GM21390 (cell line): ENCODE data around the gene CAPN10.
"Not testable (repeated sequence)": the region's sequence is repeated elsewhere in the genome, so short reads cannot be mapped to it uniquely, and the experiment has no call there.

Experiments used
- ATAC-seq: cut with Tn5 transposase; IDR thresholded peaks from one replicate; pipeline ENCODE4 v1.9.1; 2021; ENCODE audit not compliant: unreplicated experiment

Gene CAPN10

DNA sequence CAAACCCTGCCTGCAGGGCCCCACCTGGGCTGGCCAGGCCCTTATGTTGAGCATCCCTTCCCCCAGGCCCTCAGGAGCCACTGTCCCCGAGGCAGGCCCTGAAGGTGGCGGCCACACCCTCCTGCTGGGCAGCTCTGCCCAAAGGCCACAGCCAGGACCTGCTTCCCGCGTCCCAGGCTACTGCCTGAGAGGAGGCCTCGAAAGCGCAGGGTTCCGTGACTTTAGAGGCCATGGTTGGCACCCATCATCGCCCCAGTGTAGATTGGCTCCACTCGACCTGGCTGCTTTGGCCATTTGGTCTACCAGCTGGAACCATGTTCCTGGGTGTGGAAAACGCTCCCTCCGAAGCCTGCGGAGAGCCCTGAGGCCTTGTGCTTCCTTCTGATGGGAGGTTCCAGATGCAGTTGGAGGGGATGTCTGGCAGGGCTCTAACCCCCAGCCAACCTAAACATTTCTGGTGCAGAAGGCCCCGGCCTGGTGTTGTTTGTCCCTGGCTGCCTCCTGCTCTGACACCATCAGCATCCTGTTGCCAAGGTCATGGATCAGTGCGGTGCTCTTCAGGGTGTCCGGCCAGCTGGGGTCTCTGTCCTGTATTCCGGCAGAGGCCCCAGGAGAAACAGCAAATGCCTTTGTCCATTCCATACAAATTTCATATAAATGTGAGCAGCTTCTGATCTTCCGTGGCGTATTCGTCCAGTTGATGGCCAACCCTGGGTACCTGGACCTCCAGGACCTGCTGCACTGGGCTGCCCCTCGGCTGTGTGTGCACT lies 14.7 kb downstream of the CAPN10 start:
- ATAC-seq: no peak

- ATAC-seq: no peak
Measured at GRCh38 chr2:240601831-240602160, 15.3 kb downstream of the CAPN10 start.

DNA sequence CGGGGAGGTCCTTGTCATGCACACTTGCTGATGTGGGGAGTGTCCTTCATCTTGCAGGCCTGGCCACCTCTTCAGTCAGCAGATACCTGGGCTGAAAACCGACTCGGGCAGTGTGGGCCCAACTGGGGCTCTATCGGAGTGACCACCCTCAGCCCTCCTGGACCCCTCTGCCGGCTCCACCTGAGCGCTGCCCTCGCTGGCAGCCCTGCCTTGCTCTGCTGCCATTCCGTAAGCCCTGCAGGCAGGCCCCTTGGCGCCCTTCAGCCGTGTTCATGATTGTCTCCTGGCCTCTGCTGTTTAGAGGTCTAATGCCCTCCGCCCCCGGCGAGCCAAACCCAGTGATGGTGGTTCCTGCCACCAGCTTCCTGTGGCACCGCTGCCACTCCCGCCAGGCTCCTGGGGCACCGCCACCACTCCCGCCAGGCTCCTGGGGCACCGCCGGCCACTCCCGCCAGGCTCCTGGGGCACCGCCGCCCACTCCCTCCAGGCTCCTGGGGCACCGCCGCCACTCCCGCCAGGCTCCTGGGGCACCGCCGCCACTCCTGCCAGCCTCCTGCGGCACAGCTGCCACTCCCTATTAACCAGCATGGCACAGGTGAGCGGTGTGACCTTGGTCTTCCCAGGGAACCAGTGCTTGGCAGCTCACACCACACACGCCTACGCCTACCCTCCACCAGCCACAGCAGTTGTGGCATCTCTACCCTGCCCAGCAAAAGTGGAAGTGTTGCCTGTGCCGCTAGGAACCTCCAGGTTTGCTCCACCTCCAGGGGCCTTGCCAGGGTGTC lies 15.9 kb downstream of the CAPN10 start:
- ATAC-seq: no peak

DNA sequence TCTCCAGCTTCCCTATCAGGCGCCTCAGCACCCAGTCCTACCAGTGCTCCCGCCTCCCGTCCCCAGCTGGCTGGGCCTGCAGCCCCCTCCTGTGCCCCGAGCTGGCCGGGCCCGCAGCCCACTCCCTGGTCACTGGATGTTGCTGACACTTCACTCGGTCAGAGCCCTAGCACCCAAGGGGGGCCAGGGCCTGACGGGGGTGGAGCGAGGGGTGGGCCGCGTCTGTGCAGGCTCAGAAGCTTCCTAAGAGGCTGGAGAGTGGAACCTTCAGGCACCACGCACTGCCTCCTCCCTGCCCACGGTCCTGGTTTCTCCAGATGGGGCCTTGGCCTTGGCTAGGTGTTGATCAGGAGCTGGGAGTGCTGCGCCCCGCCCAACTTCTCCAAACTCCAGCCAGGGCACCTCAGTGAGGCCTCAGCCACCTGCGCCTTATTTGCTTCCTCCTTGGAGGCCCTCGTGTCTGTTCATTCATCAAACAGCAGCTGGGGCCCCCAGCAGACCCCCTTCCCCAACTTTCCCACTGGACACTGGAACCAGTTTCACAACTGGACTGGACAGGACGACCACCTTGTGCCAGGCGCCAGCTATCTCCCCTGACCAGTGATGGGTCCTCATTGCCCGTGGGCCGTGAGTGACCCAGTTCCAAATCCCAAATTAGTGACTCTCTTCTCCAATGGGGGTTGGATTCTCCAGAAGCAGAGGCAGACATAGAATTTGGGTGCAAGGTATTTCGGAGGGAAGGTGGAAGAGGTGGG lies 16.7 kb downstream of the CAPN10 start:
- no peak for ATAC-seq

- ATAC-seq: no peak
Measured at GRCh38 chr2:240603846-240604245, 17.3 kb downstream of the CAPN10 start.

- no peak for ATAC-seq
Measured at GRCh38 chr2:240604291-240604938, 17.9 kb downstream of the CAPN10 start.

DNA sequence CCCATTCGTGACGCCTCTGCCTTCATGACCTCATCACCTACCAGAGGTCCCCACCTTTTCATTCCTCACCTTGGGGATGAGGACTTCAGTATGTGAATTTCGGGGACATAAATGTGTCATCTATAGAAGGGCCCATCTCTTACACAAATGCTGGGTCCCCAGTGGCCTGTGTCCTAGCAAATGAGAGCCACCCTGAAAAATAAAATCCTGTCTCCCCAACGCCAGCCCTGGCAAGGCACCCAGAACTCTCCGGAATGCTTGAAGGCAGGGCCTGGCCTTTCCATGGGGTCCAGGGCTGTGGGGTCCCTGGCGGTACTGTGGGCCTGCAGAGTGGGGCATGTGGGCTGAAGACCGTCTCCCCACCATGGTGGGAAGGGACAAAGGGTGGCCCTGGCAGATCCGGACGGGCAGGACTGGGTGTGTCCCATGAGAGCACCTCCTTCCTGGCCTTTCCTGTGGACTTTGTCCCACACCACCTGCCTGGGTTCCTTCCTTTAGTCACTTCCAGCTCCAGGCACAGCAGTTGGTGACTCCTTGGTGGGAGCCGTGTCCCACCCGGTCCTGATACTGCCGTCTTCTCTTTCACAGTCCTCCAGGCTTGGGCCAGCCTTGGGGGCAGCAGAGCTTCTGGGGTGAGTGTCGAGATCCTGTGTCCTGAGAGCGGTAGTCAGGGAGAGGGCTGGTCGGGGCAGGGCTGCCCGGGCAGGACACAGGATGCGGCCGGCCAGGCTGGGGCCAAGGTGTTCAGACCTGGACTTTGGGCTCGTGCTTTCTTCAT lies 18.6 kb downstream of the CAPN10 start:
- ATAC-seq: no peak

GRCh38 chr2:240605867-240606743 lies 19.6 kb downstream of the CAPN10 start:
- ATAC-seq: no peak

DNA sequence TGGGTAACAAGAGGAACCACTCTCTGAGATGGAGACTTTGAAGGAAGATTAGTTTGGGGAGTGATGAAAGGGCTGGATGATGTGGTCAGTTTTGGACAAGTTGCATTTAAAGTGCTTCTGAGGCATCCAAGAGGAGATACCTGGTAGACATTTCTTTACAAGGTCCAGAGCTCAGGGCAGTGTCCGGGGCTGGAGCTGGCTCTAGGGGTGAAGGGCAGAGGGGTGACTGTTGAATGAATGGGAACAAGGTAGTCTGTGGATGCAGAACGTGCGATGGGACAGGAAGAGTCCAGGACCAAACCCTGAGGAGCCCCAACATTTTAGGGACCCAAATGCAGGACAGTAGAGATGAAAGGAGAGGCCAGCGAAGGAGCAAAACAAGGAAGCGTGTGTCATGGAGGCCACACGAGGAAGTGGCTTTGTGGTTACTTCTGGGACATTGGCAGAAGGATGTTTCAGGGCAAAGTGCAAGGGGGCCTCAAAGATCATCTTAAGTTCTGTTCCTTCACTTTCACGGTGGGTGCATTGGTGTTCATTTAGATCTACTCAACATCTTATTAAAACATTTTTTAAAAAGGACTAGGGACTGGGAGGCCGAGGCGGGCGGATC lies 25.2 kb downstream of the CAPN10 start:
- ATAC-seq: no peak

- ATAC-seq: no peak
Measured at GRCh38 chr2:240613781-240614180, 27.2 kb downstream of the CAPN10 start.

- no peak for ATAC-seq
Measured at GRCh38 chr2:240614391-240614790, 27.9 kb downstream of the CAPN10 start.

GRCh38 chr2:240615396-240615795 lies 28.9 kb downstream of the CAPN10 start:
- ATAC-seq: no peak

- ATAC-seq: no peak
Measured at GRCh38 chr2:240615820-240616547, 29.4 kb downstream of the CAPN10 start.

DNA sequence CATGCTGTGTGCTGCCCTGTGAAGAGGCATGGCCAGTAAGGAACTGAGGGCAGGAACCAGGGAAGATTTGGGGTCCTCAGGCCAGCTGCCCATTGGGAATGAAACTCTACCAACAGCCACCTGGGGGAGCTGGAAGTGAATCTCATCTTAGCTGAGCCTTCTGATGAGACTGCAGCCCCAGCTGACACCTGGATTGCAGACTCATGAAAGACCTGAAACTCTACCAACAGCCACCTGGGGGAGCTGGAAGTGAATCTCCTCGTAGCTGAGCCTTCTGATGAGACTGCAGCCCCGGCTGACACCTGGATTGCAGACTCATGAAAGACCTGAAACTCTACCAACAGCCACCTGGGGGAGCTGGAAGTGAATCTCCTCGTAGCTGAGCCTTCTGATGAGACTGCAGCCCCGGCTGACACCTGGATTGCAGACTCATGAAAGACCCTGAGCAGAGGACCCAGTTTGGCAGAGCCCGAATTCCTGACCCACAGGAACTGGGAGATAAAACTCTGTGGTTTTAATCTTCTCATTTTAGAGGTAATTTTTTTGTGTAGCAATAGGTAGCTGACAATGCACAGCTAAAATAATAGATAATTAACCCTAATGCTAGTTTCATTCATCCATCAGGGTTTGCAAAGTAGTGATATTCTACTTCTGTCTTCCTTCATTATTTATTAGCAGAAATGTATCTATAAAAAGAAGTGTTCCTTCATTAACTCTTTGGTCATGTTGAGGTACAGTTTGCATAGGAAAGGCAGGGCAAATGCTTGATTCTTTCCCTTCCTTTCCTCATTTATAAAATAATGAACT lies 30.5 kb downstream of the CAPN10 start:
- ATAC-seq: not testable (repeated sequence)

DNA sequence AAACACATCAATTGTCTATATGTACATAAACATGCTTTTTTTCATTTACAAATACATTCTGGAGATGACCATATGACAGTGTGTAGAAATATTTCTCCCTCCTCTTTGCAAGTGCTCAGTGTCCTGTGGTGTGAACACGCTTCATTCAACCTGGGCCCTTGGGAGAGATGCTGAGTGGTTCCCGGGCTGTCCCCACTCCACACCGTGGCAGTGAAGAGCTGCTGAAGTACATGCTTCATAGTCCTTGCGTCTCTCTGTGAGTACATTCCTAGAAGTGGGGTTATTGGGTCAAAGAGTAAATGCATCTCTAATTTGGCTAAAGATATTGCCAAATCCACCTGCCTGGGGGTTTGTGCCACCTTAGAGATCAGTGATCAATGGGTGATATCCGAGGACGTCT lies 32.2 kb downstream of the CAPN10 start:
- no peak for ATAC-seq

DNA sequence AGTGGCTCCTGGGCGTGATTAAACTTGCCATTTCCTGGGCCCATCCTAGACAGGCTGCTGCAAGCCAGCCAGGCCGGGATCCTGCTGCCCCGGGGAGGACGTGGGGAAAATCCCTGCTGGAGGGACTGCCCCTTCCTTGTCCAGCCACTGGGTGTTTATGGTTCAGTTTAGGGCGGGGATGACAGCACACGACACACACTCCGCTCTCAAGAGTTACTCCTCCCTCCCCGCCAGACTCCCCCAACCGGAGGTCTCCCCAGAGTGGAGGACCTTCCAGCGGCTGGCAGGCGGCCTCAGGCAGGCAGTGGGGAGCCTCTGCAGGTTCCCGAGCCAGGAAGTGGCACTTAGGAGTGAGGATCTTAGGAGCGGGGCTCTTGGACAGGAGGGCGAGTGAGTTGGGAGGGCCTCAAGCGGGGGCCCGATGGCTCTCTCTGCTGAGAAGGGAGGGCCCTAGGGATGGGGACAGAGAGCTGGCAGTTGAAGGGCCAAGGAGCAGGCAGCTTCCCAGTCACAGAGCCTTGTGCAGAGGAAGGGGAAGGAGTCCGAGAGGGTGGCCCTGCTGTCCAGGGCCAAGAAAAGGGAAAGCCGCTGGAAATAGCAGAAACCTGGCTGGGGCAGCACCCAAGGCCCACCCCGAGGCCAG lies 33.1 kb downstream of the CAPN10 start:
- ATAC-seq: no peak

GRCh38 chr2:240620149-240620731 lies 33.7 kb downstream of the CAPN10 start:
- ATAC-seq: no peak
